ENCODE measurements around the gene TNNT2.

DNA sequence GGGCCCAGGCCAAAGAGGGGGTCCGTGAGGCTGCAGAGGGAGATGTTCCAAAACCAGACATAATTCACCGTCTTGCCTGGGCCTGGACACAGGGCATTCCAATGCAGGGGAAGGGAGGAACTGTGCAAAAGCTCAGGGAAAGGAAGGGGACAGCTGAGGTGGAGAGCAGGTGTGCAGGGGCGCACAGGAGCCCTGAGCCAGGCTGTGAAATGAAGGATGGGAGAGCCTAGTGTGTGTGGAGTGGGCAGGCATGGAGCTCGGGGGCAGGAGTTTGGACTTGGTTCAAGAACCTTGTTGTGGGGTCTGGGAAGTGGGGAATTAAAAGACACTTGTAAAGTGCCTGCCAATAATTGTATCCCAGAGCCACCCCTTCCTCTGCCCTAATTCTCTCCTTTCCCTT lies 41.8 kb upstream of the TNNT2 start:
- TF ChIP-seq, protein P1, sequence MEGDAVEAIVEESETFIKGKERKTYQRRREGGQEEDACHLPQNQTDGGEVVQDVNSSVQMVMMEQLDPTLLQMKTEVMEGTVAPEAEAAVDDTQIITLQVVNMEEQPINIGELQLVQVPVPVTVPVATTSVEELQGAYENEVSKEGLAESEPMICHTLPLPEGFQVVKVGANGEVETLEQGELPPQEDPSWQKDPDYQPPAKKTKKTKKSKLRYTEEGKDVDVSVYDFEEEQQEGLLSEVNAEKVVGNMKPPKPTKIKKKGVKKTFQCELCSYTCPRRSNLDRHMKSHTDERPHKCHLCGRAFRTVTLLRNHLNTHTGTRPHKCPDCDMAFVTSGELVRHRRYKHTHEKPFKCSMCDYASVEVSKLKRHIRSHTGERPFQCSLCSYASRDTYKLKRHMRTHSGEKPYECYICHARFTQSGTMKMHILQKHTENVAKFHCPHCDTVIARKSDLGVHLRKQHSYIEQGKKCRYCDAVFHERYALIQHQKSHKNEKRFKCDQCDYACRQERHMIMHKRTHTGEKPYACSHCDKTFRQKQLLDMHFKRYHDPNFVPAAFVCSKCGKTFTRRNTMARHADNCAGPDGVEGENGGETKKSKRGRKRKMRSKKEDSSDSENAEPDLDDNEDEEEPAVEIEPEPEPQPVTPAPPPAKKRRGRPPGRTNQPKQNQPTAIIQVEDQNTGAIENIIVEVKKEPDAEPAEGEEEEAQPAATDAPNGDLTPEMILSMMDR (conservative IDR thresholded peaks at IDR 0.05; ENCODE audit: low read length): no peak
- TF ChIP-seq EZH2phosphoT487 (IDR thresholded peaks at IDR 0.05; ENCODE audit: borderline replicate concordance, low read depth, low read length): no peak
